NCI-H2171 treated with DMSO at 0.1 percent for 48 hours (cell line): ENCODE data around the gene PUM1.
"Not testable (repeated sequence)": the region's sequence is repeated elsewhere in the genome, so short reads cannot be mapped to it uniquely, and the experiment has no call there.

Experiments
- DNase-seq: peaks from one replicate; lab custom pipeline; 2025; lab: John Stamatoyannopoulos, UW

Gene PUM1

GRCh38 chr1:30995990-30996612, 69.4 kb downstream of the PUM1 start:
- DNase-seq, result no peak

DNA sequence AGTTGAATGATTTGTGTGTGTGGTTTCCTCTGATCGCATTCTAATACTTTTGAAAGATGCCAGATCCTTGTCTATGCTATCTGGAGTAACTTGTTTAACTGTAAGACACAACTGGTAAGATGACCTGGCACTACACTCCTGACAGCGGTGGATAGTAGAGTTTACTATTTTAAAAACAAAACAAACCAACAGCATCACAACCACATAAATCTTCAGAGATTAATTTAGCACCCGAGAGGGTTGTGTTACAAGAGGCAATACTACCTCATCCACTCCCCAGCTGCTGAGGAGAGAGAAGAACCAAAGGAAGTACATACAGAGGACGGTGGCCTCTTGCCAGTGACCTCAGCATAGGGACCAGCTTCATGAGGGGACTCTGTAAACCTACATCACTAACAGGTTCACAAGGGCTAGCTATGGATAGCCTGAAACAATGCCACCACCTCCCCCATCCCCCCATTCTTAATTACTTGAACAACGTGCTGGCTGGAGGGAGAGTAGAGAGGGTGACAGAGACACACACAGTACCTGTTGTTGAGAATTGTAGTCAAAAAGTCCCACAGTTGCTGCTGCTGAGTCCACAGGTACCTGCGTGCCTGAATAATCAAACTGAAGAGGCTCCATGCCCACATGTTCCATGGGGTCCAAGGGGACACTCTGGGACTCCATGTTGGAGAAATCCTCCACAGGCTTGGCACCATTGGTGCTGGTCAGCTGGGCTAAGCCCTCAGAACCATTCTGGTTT, 73.5 kb downstream of the PUM1 start:
- no peak for DNase-seq

GRCh38 chr1:30990591-30990990, 74.9 kb downstream of the PUM1 start:
- DNase-seq, result no peak

- no peak for DNase-seq
Observed at GRCh38 chr1:30988045-30988444, 77.5 kb downstream of the PUM1 start.

DNA sequence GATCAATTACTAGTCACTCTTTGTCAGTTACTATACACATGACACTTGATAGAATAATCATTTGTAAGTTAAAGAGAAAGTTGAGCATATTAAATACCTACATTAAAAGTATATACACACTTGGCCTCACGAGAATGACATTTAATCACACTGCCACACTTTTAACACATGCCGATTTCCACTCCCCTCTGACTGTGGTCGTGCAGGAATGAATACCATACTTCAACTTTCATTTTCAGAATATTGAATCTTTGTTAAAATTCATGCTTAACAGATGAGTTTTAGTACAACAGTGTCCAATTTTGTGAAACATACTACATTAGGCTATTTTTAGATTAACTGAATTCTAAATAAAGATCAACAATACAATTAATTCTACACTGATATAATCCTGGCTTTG, 78.8 kb downstream of the PUM1 start:
- DNase-seq, result no peak

DNA sequence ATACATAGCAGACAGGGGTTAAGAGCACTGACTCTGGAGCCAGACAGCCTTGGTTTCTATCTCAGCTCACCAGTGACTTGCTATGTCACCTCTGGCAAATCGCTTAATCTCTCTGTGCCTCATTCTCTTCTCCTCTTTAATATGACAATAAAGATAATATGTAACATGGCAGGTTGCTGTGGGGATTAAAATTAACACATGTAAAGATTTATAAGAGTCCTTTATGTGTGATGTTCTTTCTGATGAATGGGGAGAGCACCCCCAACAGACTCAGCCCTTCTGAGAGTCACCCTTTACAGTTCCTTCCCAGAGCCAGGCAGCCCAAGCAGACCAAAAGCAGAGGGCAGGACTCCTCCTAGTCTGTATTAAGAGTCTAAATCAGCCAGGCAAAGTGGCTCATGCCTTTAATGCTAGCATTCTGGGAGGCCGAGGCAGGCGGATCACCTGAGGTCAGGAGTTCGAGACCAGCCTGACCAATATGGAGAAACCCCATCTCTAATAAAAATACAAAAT, 80.5 kb downstream of the PUM1 start:
- no peak for DNase-seq

GRCh38 chr1:30984165-30984889, 81.2 kb downstream of the PUM1 start:
- no peak for DNase-seq

DNA sequence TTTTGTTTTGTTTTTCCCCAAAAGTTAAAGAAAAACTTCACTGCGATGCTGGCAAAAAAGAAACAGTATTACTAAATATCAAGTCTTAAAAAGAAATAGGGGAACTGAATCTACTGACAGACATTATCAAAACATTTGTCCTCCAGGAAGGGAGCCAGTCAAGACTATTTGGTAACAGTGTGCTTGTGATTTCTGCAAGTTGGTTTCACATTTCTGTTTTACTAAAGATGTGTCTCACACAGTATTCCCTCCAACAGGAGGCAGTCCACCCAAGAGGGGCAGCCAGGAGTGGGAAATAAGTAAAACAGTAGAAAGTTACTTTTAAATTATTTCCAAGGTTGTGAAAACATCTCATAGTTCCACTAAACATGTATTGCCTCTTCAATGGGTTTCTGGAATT, 82.6 kb downstream of the PUM1 start:
- no peak for DNase-seq

DNA sequence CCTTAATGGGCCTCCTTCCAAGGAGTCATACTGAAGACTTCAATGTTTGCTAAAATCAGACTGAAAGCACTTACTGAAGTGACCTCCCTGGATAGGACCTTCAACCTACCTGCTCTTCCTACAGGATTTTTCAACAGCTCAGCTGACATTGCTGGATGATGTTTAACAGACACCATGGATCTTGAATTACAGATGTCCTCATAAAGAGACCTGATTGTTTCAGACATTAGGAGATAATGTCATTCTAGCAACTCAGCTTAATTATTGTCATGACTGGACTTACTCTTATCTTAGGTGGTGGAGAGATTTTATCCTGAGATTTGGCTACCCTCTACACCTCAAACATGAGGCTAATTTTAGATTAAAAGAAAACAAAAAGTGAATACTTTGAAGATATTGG, 83.1 kb downstream of the PUM1 start:
- DNase-seq, result no peak

DNA sequence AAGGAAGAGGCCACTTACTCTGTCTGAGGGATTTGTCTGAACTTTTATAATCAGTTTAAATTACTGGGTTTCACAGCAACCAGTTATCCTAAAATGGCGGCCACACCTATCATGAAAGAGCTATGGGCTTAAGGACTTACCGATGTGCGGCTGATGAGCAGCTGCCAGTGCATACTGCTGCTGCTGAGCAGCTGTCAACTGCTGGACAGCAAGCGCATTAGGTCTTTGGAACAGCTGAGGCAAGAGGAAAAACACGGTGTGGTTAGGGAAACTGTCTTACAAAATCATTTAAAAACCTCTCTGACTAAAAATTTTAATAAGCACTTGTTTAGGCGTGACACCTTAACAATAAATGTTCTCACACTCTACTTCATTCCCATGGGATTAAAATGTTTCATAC, 84.3 kb downstream of the PUM1 start:
- no peak for DNase-seq

DNA sequence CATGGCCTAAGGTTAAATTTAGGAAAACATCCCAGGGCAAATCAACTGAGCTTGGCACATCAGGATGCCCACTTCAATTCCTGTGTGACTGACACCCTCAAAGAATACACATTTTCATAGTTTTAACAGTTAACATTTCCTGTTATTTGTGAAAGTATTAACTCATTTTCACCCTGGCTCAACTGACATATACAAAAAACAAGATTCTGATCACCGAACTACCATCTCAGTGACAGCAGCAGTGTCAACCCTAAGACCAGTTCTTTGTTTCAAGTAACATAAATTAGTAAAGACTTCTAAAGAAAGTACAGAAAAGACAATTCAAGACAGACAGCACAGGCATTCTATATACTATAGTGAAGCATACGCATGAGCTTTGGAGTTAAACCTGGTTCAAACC, 88.0 kb downstream of the PUM1 start:
- DNase-seq, result no peak

GRCh38 chr1:30977105-30977504, 88.4 kb downstream of the PUM1 start:
- DNase-seq, result peak; percentile 12

DNA sequence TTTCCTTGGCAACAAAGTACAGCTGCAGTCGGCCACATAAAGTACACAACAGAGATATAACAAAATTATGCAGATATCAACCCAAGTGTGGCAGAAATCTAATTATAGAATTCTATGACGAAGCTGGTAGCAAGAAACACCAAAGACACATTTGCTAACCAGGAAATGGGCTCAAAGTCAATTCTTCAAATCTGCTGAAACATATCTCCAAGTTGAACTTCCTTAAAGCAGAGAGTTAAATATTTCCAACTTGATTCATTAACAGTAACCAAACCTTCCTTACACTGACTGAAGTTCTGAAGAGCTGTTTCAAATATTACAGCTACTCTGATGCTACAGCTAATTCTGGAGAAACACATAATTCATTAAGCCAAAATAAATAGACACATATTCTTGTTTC, 89.4 kb downstream of the PUM1 start:
- DNase-seq, result no peak

- DNase-seq, result no peak
Observed at GRCh38 chr1:30975217-30975616, 90.3 kb downstream of the PUM1 start.

DNA sequence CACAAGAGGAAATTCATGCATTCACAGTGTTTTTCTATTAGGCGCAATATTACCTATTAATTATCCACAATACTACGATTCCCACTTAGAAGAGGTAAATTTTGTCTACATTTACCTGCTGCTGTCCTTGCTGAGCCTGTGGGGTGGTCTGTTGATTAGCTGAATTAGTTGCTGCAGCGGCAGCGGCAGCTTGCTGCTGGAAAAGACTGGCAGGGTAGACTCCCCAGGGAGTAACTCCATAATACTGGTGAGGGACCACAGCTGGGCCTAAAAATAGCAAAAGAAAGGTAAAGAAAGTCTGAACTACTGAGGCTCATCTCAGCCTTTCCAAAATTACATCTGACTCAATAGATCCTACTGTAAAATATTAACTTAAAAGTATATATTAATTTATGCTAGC, 91.0 kb downstream of the PUM1 start:
- DNase-seq, result peak; percentile 82

- DNase-seq, result not testable (repeated sequence)
Observed at GRCh38 chr1:30972349-30972748, 93.2 kb downstream of the PUM1 start.

DNA sequence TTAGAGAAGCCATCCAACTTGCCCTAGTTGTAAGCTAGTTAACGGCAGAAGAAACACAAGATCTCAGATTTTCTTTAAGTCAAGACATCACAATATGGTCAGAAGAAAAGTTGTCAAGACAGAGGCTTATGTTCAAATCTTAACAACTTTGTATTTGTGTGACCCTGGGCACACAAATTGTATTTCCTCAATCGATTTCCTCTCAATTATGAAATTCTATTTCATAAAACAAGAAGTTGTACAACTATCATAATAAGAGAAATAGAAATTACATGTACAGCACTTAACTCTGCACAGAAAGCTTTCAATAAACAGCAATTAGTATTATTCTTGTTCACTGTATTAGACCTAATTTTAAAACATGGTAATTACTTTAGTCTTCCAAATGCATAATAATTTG, 94.0 kb downstream of the PUM1 start:
- no peak for DNase-seq

- no peak for DNase-seq
Observed at GRCh38 chr1:30969903-30970302, 95.6 kb downstream of the PUM1 start.

DNA sequence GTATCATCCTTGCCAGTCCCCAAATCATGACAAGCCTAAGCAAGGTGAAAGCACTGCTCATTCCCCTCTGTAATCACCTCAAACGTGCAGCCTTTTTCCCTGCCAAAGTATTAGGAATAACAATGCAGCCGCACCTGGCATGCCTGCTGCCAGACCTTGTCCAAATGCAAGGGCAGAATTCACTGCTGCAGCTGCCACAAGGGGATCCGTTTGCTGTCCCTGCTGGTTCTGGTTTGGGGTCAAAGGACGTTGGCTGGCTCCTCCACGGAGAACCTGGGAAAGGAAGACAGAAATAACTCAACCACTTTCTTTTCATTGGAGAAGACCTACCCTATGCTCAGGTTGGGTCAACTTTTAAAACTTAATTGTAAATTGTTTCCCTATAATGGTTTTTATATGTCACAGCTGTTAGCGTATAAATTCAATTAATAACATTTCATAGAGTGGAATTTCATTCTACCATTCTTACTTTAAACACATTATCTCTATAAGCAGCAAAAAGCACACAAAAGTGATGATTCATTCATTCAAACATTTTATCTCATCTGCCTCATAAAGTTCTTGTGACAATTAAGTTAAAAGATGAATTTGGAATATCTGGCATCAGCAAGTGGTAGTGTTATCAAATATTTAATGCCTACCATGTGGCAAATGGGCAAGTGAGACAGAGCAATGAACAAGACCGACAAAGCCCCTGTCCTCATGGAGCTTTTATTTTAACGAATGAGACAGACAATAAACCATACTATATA, 97.1 kb downstream of the PUM1 start:
- peak; percentile 88 for DNase-seq

DNA sequence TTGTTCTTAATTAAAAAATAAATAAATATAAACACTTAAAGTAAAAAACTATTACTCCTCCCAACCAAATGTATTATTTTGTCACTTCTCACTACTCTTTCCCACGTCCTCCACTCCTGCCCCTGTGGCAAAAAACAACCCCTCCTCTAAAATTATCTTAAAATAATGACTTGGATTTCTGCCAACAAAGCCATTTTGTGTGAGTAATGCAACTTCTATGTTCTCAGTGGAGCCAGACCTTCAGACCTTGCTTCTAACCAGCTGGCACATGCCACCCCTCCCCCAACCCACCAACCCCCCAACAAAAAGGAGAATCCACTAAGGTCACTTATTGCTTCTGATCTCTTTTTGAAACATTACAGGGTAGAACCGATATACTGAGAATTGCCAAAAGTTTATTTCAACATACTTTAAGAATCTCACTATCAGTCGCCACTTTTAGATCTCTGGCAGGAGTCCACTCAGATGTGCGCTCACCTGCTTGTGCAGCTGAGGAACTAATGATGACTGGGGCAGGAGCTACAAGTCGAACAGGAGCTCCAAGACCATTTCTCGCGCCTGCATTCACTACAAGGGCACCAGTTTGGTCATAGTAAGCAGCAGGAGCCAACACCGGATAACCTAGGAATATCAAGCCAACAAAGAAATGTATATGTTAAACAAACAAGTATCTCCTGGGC, 98.7 kb downstream of the PUM1 start:
- DNase-seq, result peak; percentile 95

GRCh38 chr1:30965924-30966599, 99.5 kb downstream of the PUM1 start:
- DNase-seq, result peak; percentile 57
